Measurements from ENCODE around the gene CYFIP1.

DNA sequence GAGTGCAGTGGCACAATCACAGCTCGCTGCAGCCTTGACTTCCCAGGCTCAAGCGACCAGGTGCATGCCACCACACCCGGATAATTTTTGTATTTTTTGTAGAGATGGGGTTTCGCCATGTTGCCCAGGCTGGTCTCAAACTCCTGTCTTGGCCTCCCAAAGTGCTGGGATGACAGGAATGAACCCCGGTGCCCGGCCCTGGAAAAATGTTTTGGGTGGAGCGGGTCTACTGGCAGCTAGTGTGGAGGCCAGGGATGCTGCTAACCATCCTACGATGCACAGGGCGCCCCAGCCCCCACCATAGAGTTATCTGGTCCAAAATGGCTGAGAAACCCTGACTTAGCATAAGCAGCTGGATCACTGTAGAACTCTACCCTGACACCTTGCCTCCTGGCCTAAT is 106.3 kb downstream of the CYFIP1 start:
- TF ChIP-seq CEBPB (IDR thresholded peaks at IDR 0.05; ENCODE audit: borderline replicate concordance, low read depth, low read length) (no peak), ATF2 (CRISPR knock-in tag; IDR thresholded peaks at IDR 0.05) (no peak), ESRRA (CRISPR knock-in tag; IDR thresholded peaks at IDR 0.05; ENCODE audit: low read depth) (no peak), CTCF (CRISPR knock-in tag; IDR thresholded peaks at IDR 0.05) (no peak), CEBPZ (IDR thresholded peaks at IDR 0.05; ENCODE audit: low read length) (no peak), ZNF318 (CRISPR knock-in tag; IDR thresholded peaks at IDR 0.05) (no peak), POLR2AphosphoS5 (IDR thresholded peaks at IDR 0.05; ENCODE audit: low read depth, low read length) (no peak), TCF12 (IDR thresholded peaks at IDR 0.05) (no peak), TCF12 (CRISPR knock-in tag; IDR thresholded peaks at IDR 0.05) (no peak), ZNF260 (CRISPR knock-in tag; IDR thresholded peaks at IDR 0.05; ENCODE audit: borderline replicate concordance, low read depth) (no peak), ZNF251 (CRISPR knock-in tag; IDR thresholded peaks at IDR 0.05) (no peak), ZNF253 (CRISPR knock-in tag; IDR thresholded peaks at IDR 0.05; ENCODE audit: borderline replicate concordance) (no peak), MAF1 (CRISPR knock-in tag; IDR thresholded peaks at IDR 0.05; ENCODE audit: borderline replicate concordance) (no peak), BRCA1 (CRISPR knock-in tag; IDR thresholded peaks at IDR 0.05) (no peak)
- TF ChIP-seq, protein P1, sequence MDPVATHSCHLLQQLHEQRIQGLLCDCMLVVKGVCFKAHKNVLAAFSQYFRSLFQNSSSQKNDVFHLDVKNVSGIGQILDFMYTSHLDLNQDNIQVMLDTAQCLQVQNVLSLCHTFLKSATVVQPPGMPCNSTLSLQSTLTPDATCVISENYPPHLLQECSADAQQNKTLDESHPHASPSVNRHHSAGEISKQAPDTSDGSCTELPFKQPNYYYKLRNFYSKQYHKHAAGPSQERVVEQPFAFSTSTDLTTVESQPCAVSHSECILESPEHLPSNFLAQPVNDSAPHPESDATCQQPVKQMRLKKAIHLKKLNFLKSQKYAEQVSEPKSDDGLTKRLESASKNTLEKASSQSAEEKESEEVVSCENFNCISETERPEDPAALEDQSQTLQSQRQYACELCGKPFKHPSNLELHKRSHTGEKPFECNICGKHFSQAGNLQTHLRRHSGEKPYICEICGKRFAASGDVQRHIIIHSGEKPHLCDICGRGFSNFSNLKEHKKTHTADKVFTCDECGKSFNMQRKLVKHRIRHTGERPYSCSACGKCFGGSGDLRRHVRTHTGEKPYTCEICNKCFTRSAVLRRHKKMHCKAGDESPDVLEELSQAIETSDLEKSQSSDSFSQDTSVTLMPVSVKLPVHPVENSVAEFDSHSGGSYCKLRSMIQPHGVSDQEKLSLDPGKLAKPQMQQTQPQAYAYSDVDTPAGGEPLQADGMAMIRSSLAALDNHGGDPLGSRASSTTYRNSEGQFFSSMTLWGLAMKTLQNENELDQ (CRISPR knock-in tag; IDR thresholded peaks at IDR 0.05; ENCODE audit: borderline replicate concordance): no peak
